Lower leg skin (tissue), 3 donors: Measurements from ENCODE around the gene CSF2.

Experiments
- CTCF ChIP-seq, 3 donors: fragments of 450-650 bp; IDR thresholded peaks; one replicate each; pipeline ENCODE4 v1.5.1; 2016; ENCODE audit warnings: antibody characterized with exemption in 3 of 3, mild to moderate bottlenecking in 3 of 3, moderate library complexity in 2 of 3
- POLR2A ChIP-seq, 2 donors: fragments of 450-650 bp; IDR thresholded peaks; one replicate each; pipeline ENCODE4 v1.6.1; 2016 to 2017; ENCODE audit warnings: antibody characterized with exemption in 2 of 2, mild to moderate bottlenecking in 1 of 2, moderate library complexity in 1 of 2

DNA sequence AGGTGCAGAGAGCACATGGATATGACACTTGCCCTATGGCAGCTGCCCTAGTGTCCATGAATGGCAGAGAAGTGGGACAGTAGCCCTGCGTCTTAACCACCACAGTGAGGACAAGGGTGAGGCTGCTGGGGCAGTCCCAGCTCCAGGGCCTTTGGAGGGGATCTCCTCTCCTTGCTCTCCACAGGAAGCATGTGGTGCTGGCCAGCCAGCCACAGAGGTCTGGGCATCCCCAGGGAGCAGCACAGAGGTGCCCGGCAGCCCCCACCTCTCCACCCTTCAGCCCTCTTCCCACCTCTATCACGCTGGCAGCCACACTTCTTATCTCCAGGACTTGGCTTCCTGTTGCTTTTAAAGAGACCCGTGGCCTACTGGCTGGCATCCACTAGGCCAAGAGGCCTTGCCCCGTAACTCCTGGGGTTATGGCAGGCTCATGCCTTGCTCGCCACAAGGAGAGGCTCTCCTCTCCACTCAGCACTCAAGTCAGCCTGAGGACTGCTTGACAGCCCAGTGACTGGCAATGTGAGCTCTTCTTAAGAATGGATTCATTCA is 21.9 kb downstream of the CSF2 start:
- TF ChIP-seq POLR2A (IDR thresholded peaks at IDR 0.05), result no peak
- no peak for TF ChIP-seq CTCF (IDR thresholded peaks at IDR 0.05)
